ENCODE results near the gene MAP2K5. TPM values are rescaled to one million over a fixed set of nuclear protein-coding genes. Genes with fewer than 3 reads are reported as not detected.

MAP2K5 gene
- total RNA-seq, 2 donors from 2014 or later = 10.7 to 15.7 TPM

DNA sequence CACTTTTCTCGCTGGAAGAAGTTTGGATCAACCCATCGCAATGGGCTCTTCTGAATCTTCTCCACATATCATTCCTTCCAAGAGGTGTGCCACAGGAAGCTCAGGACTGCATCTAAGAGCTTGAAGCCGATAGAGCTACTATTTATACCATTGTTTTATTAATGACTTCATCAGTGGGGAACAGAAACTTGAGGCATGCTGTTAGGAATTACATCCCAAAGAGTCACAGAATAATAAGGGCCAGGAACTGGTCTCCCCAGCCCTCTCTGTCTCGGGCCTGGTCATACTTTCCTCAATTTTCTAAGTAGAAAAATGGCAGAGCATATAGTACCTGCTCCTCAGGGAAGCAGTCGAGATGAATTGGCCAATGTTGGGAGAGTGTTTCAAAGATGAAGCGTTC lies 38.4 kb upstream of the MAP2K5 start:
- no peaks in the 10 kb centered on the region for H3K4me1 ChIP-seq (replicated peaks)
- H3K9me3 ChIP-seq = no peaks in the 10 kb centered on the region
- H3K27ac ChIP-seq = no peak overlapping the region
- DNase-seq (ENCODE audit: low spot score) = no peak
- no peak for TF ChIP-seq POLR2A (IDR thresholded peaks at IDR 0.05)
- TF ChIP-seq POLR2AphosphoS5 (IDR thresholded peaks at IDR 0.05) = no peak
- H3K27me3 ChIP-seq (replicated peaks; ENCODE audit: insufficient read depth) = no peaks in the 10 kb centered on the region
- WGBS = 95% methylated on average over 6 of the region's 6 CpGs
- H3K4me3 ChIP-seq = no peak overlapping the region
- H3K36me3 ChIP-seq = no peaks in the 10 kb centered on the region
- intact Hi-C loops (cut with DNase I) = no loop called here

DNA sequence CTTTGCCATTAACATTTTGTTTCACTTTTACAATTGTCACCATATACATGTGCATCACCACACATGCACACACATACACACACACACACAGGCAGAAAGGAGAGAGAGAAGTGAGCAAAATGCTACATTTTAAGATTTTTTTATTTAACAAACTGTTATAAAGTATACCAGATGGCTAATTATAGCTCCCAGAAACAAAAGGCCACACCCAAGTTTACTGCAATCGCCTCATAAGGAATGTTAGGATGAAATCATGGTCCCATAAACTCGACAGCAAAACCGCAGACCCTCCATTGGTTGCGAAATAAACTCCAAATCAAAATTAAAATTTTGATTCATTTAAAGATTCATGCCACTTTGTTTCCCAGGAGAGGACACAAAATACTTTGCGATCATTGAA lies 37.7 kb upstream of the MAP2K5 start:
- H3K27ac ChIP-seq = no peak overlapping the region
- intact Hi-C loops (cut with DNase I) = no loop called here
- H3K4me3 ChIP-seq = no peak overlapping the region
- WGBS = 85% methylated on average over 5 of the region's 5 CpGs
- no peaks in the 10 kb centered on the region for H3K36me3 ChIP-seq
- no peaks in the 10 kb centered on the region for H3K4me1 ChIP-seq (replicated peaks)
- H3K27me3 ChIP-seq (replicated peaks; ENCODE audit: insufficient read depth) = no peaks in the 10 kb centered on the region
- TF ChIP-seq CTCF (IDR thresholded peaks at IDR 0.05) = no peak
- TF ChIP-seq POLR2A (IDR thresholded peaks at IDR 0.05) = no peak
- TF ChIP-seq POLR2AphosphoS5 (IDR thresholded peaks at IDR 0.05) = no peak
- H3K9me3 ChIP-seq = no peaks in the 10 kb centered on the region
- no peak for DNase-seq (ENCODE audit: low spot score)

DNA sequence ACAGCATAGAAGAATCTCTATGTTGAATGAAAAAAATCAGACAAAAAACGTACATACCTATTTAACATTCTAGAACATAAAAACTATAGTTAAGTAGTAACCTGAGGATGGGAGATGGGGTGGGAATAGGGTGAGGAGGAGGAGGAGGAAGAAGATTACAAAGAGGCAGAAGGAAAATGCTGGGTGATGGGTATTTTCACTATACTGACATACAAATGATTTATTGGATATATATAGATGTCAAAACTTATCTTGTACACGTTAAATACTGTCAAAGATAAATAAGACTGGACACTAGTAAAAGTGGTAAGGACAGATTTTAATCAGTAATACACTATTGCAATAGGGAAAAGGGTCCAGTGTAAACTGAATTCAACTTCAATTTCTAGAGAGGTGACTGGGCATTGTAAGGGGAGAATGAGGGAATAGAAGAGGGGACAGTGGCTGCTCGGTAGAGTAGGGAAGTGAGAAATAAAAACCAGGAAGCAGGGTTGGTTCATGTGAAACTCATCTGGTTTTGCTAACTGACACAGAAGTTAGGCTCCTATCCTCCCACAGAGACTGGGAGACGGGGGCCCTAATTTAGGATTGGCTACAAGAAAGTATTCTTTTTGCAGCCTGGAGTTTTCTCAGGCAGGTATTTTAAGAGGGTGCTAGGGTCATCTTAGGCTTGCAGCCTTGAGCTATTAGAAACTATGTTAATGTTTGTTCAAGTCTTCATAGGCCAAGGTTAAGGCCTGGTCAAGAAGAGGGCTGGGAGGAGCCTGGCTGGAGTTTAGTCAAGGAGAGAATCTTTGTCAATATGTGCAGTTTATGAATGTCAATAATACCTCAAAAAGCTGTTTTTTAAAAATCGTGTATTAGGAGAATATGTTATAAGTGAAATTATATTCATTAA lies 36.6 kb upstream of the MAP2K5 start:
- TF ChIP-seq POLR2AphosphoS5 (IDR thresholded peaks at IDR 0.05) = no peak
- TF ChIP-seq CTCF (IDR thresholded peaks at IDR 0.05) = no peak
- TF ChIP-seq POLR2A (IDR thresholded peaks at IDR 0.05) = no peak
- Histone ChIP-seq H3K4me1 (replicated peaks) (no peaks in the 10 kb centered on the region), H3K27me3 (replicated peaks; ENCODE audit: insufficient read depth) (no peaks in the 10 kb centered on the region), H3K4me3 (no peak overlapping the region), H3K27ac (no peak overlapping the region), H3K9me3 (no peaks in the 10 kb centered on the region), H3K36me3 (no peaks in the 10 kb centered on the region)
- intact Hi-C loops (cut with DNase I) = no loop called here
- no peak for DNase-seq (ENCODE audit: low spot score)
- 64% methylated on average over 5 of the region's 5 CpGs for WGBS

GRCh38 chr15:67506775-67507747 lies 35.4 kb upstream of the MAP2K5 start:
- intact Hi-C loops (cut with DNase I) = no loop called here
- no peaks in the 10 kb centered on the region for H3K9me3 ChIP-seq
- H3K27ac ChIP-seq = no peak overlapping the region
- H3K4me3 ChIP-seq = no peak overlapping the region
- H3K27me3 ChIP-seq (replicated peaks; ENCODE audit: insufficient read depth) = no peaks in the 10 kb centered on the region
- no peak for TF ChIP-seq CTCF (IDR thresholded peaks at IDR 0.05)
- no peaks in the 10 kb centered on the region for H3K36me3 ChIP-seq
- H3K4me1 ChIP-seq (replicated peaks) = no peaks in the 10 kb centered on the region
- WGBS = 91% methylated on average over 11 of the region's 11 CpGs
- DNase-seq (ENCODE audit: low spot score) = no peak

- intact Hi-C loops (cut with DNase I) = no loop called here
Measured at GRCh38 chr15:67508407-67508806, 34.1 kb upstream of the MAP2K5 start.

More at GRCh38 chr15:67508407-67508806, 34.1 kb upstream of the MAP2K5 start:
- Histone ChIP-seq H3K27ac (no peak overlapping the region), H3K27me3 (replicated peaks; ENCODE audit: insufficient read depth) (no peaks in the 10 kb centered on the region), H3K36me3 (no peaks in the 10 kb centered on the region), H3K4me3 (no peak overlapping the region), H3K9me3 (no peaks in the 10 kb centered on the region), H3K4me1 (replicated peaks) (no peaks in the 10 kb centered on the region)
- 90% methylated on average over 3 of the region's 3 CpGs for WGBS
- no peak for DNase-seq (ENCODE audit: low spot score)
- TF ChIP-seq POLR2A (IDR thresholded peaks at IDR 0.05) (no peak), CTCF (IDR thresholded peaks at IDR 0.05) (no peak), POLR2AphosphoS5 (IDR thresholded peaks at IDR 0.05) (no peak)
